Loucy (cell line): ENCODE measurements around the gene CDH4.

ENCODE experiments used
- CTCF ChIP-seq: fragments of 200-600 bp; sonication (generic); conservative IDR thresholded peaks from 2 replicates; pipeline ENCODE4 v1.5.1; 2014; ENCODE audit warnings: mild to moderate bottlenecking, antibody characterized with exemption, low read length
- EZH2phosphoT487 ChIP-seq: fragments of 200-600 bp; IDR thresholded peaks from 2 replicates; pipeline ENCODE4 v1.6.1; 2018; ENCODE audit warnings: antibody characterized with exemption, mild to moderate bottlenecking, moderate library complexity, borderline replicate concordance

DNA sequence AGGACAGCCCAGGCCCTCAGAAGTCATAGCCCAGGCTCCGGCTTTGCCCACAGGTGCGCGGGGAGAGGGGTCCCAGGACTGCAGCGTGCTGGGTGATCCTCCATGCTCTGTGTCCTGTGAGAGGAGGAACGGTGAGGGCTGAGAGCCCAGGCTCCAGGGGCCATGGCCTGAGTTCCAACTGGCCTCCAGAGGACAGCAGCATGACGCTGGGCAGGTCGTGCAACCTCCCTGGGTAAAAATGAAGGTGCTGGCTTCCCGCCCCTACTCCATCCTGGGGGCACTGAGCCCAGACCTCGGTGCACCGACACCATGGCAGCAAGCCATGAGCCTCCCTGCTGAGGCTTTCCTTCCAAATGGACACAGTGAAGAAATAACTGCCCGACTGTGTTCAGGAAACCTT, 508.3 kb downstream of the CDH4 start:
- TF ChIP-seq CTCF (no peak), EZH2phosphoT487 (no peak)
